Osteocyte (in vitro differentiated cells): Measurements from ENCODE around the gene NAB1. TPM values are rescaled to one million over a fixed set of nuclear protein-coding genes. Genes with fewer than 3 reads are reported as not detected.

Experiments
- DNase-seq: peaks from one replicate; pipeline ENCODE4 v3.0.0; 2021; ENCODE audit warnings: mixed read lengths; ENCODE audit not compliant: unreplicated experiment; ENCODE audit errors: extremely low spot score
- H3K27ac Mint-ChIP-seq: one replicate; pipeline ENCODE4 v1.8.0; 2021; ENCODE audit warnings: mild to moderate bottlenecking, mixed read lengths; ENCODE audit not compliant: unreplicated experiment
- H3K27me3 Mint-ChIP-seq: one replicate; pipeline ENCODE4 v1.8.0; 2021; ENCODE audit warnings: mixed read lengths; ENCODE audit not compliant: unreplicated experiment
- H3K36me3 Mint-ChIP-seq: one replicate; pipeline ENCODE4 v1.8.0; 2021; ENCODE audit warnings: mixed read lengths; ENCODE audit not compliant: unreplicated experiment
- H3K4me1 Mint-ChIP-seq: one replicate; pipeline ENCODE4 v1.8.0; 2021; ENCODE audit warnings: mixed read lengths; ENCODE audit not compliant: unreplicated experiment
- H3K4me3 Mint-ChIP-seq: one replicate; pipeline ENCODE4 v1.8.0; 2021; ENCODE audit warnings: mild to moderate bottlenecking, moderate library complexity, mixed read lengths; ENCODE audit not compliant: unreplicated experiment
- H3K9me3 Mint-ChIP-seq: one replicate; pipeline ENCODE4 v1.8.0; 2021; ENCODE audit warnings: mixed read lengths; ENCODE audit not compliant: unreplicated experiment
- total RNA-seq: library from RNA; stranded (reverse); gene quantifications from 2 replicates; pipeline ENCODE4 v1.2.1, GENCODE V29; 2021
- TF ChIP-seq, protein P1 (sequence below): fragments of 200-600 bp; sonication (generic); IDR thresholded peaks from 2 replicates; pipeline ENCODE4 v1.5.0; 2021; ENCODE audit warnings: antibody characterized with exemption, mild to moderate bottlenecking, moderate library complexity

NAB1 gene
- total RNA-seq, 1 donor from 2014 or later: 63.3 TPM

DNA sequence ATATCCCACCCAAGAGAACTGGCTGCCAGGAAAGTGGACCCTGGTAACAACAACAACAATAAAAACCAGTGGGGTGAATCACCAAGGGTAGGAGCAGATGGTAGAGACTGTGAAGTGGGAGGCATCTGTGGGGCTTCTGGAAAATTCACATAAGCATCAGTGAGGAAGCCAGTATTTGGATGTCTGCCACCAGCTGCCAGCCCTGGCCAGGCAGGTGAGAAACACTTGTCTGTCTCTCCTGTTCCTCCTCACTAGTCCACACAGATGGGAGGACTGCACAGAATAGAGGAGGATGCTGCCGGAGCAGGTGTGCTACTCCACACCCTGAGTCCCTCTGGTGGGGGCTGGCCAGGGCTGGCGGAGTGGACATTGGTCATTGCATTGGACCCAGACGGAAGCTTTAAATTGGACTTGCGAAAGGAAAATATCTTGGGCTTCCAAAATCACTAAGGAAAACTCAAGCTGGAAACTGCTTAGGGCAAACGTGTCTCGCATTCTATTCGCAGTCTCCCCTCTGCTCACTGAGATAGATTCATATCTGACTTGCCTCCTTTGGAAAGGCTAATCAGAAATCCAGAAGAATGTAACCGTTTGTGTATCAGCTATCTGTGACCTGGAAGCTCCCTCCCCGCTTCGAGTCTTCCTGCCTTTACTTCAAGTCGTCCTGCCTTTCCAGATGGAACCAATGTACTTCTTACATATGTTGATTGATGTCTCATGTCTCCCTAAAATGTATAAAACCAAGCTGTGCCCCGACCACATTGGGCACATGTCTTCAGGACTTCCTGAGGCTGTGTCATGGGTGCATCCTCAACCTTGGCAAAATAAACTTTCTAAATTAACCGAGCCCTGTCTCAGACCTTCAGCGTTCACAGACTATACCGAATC, 69.1 kb downstream of the NAB1 start:
- no peak for DNase-seq
- TF ChIP-seq, protein P1, sequence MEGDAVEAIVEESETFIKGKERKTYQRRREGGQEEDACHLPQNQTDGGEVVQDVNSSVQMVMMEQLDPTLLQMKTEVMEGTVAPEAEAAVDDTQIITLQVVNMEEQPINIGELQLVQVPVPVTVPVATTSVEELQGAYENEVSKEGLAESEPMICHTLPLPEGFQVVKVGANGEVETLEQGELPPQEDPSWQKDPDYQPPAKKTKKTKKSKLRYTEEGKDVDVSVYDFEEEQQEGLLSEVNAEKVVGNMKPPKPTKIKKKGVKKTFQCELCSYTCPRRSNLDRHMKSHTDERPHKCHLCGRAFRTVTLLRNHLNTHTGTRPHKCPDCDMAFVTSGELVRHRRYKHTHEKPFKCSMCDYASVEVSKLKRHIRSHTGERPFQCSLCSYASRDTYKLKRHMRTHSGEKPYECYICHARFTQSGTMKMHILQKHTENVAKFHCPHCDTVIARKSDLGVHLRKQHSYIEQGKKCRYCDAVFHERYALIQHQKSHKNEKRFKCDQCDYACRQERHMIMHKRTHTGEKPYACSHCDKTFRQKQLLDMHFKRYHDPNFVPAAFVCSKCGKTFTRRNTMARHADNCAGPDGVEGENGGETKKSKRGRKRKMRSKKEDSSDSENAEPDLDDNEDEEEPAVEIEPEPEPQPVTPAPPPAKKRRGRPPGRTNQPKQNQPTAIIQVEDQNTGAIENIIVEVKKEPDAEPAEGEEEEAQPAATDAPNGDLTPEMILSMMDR: no peak
- Mint-ChIP-seq H3K4me1 (peaks cover 20% of the 10 kb centered on the region), H3K27me3 (no peaks in the 10 kb centered on the region), H3K9me3 (no peaks in the 10 kb centered on the region), H3K27ac (no peak overlapping the region), H3K36me3 (no peaks in the 10 kb centered on the region), H3K4me3 (no peak overlapping the region)

DNA sequence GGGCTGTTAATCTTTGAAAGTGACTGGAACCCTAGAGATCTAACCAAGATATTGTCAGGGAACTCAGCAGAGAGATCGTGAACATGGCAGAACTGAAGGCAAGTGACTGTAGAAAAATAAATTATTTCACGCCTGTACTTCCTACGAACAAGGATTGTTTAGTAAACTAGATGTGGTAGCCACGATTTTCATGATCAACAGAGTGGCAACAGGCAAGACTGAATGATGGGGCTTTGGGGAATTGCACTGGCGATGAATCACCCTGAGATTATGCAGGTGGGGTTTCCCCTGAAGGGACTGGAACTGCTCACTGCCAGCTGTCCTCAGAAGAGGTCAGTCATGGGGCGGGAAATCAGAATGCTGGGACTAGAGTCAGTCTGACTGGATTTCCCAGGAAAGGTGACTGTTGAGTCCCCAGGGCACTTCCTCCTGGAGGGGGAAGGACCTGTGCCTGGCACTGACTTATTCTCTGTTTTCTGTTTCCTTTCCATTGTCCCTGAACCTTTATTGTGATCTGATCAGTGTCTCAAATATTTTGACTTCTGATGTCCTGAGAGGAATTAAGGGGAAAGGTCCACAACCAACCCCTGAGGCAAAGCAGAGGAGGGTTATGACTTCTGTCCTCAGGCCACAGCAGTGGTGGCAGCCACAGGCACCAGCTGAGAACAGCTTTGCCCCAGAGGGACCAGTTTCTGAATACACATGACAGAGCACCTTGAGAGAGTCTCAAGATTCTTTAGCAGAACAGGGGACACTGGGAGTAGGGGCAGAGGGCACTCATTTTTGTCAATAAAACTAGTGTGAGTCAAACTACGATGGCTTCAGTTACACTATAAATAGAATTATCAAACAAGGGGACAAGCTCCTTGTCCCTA, 70.0 kb downstream of the NAB1 start:
- TF ChIP-seq, protein P1: no peak
- Mint-ChIP-seq H3K27me3 (no peaks in the 10 kb centered on the region), H3K4me1 (peaks cover 28% of the 10 kb centered on the region), H3K27ac (no peak overlapping the region), H3K4me3 (no peak overlapping the region), H3K36me3 (no peaks in the 10 kb centered on the region), H3K9me3 (no peaks in the 10 kb centered on the region)
- no peak for DNase-seq

DNA sequence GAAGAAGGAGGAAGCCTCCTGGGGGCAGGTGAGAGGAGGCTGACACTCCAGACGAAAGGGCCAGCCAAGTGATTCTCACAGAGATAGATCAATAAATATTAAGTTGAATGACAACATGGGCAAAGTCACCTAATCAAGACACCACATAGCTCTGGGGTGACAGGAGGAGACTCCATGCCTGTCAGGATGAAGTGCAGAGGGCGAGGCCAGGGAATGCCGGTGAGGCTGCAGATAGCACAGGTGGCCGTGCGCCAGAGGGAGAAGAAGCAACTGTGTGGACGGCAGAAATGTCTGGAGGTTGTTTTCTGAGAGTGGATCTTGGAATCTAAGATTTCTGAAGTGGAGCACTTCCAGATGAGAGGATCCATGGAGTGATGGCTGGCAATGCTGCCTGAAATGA, 71.4 kb downstream of the NAB1 start:
- Mint-ChIP-seq H3K4me1 (peaks cover 30% of the 10 kb centered on the region), H3K9me3 (no peaks in the 10 kb centered on the region), H3K27me3 (no peaks in the 10 kb centered on the region), H3K27ac (no peak overlapping the region), H3K36me3 (no peaks in the 10 kb centered on the region), H3K4me3 (no peak overlapping the region)
- TF ChIP-seq, protein P1: no peak
- DNase-seq: no peak

DNA sequence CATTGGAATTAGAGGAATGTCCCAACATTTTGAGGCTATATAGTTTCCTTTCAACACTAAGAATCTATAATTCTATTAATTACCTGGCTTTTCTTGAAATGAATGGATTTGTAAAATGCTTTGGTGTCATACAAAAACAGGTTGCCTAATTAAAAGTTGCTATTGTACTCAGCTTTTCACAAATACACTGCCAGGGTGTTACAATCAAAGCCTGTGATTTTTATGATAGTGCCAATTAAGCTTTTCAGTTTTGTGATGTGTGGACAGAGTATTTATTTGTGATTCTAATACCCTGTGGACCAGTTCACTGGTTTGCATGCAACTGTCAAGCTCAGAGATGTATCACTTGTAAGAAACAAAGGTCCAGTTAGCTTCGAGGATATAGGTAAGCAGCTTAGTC, 71.8 kb downstream of the NAB1 start:
- H3K36me3 Mint-ChIP-seq: no peaks in the 10 kb centered on the region
- H3K4me1 Mint-ChIP-seq: peaks cover 32% of the 10 kb centered on the region
- no peak overlapping the region for H3K4me3 Mint-ChIP-seq
- no peak for DNase-seq
- no peak overlapping the region for H3K27ac Mint-ChIP-seq
- no peaks in the 10 kb centered on the region for H3K27me3 Mint-ChIP-seq
- TF ChIP-seq, protein P1: no peak
- H3K9me3 Mint-ChIP-seq: no peaks in the 10 kb centered on the region
